ENCODE data around the gene CCR6. TPM values are rescaled to one million over a fixed set of nuclear protein-coding genes. Genes with fewer than 3 reads are reported as not detected.

The CCR6 gene
- total and polyA plus RNA-seq, 2 of the 13 experiments (the other 11 are each of a cell fraction or from before 2014, with no cell fraction given) = 4.5 to 8.7 TPM

- TF ChIP-seq NR2F1 (CRISPR knock-in tag; IDR thresholded peaks at IDR 0.05) (no peak), GTF3A (CRISPR knock-in tag; conservative IDR thresholded peaks at IDR 0.05) (no peak), BHLHE40 (IDR thresholded peaks at IDR 0.05; ENCODE audit: low read length) (no peak), AGO1 (IDR thresholded peaks at IDR 0.05; ENCODE audit: low read depth, low read length, poor library complexity, severe bottlenecking) (no peak), THRA (CRISPR knock-in tag; IDR thresholded peaks at IDR 0.05; ENCODE audit: borderline replicate concordance) (peak; percentile 65), ZNF562 (CRISPR knock-in tag; IDR thresholded peaks at IDR 0.05; ENCODE audit: borderline replicate concordance) (no peak), HHEX (CRISPR knock-in tag; IDR thresholded peaks at IDR 0.05) (peak; percentile 67), KDM5A (IDR thresholded peaks at IDR 0.05; ENCODE audit: borderline replicate concordance, low read length) (peak; percentile 31; the same call in 1 of the 2 replicates), DNMT1 (CRISPR knock-in tag; IDR thresholded peaks at IDR 0.05) (no peak), CHD2 (IDR thresholded peaks at IDR 0.05; ENCODE audit: low read depth, low read length) (no peak), SIN3B (IDR thresholded peaks at IDR 0.05; ENCODE audit: low read length) (peak; percentile 29; the same call in 1 of the 2 replicates), GABPB1 (CRISPR knock-in tag; IDR thresholded peaks at IDR 0.05) (no peak), CHD4 (IDR thresholded peaks at IDR 0.05; ENCODE audit: borderline replicate concordance, low read length) (no peak), ZNF670 (CRISPR knock-in tag; IDR thresholded peaks at IDR 0.05; ENCODE audit: borderline replicate concordance) (peak; percentile 77; the same call in 1 of the 2 replicates), BCL6 (CRISPR knock-in tag; IDR thresholded peaks at IDR 0.05) (peak; percentile 80), ZNF768 (CRISPR knock-in tag; IDR thresholded peaks at IDR 0.05) (no peak), PHB2 (IDR thresholded peaks at IDR 0.05; ENCODE audit: partially characterized antibody) (no peak), HOXD1 (CRISPR knock-in tag; IDR thresholded peaks at IDR 0.05) (no peak), ATF7-NPFF (CRISPR knock-in tag; IDR thresholded peaks at IDR 0.05; ENCODE audit: low read depth) (0 out of 2 replicates have a peak, but pooled peaks have one; percentile 32), ZNF382 (CRISPR knock-in tag; IDR thresholded peaks at IDR 0.05; ENCODE audit: borderline replicate concordance) (no peak), ZFP1 (CRISPR knock-in tag; IDR thresholded peaks at IDR 0.05) (peak; percentile 54; the same call in 1 of the 2 replicates), BRF2 (CRISPR knock-in tag; IDR thresholded peaks at IDR 0.05) (peak; percentile 36; the same call in 1 of the 2 replicates), RARG (CRISPR knock-in tag; IDR thresholded peaks at IDR 0.05; ENCODE audit: low read depth) (no peak), GLI4 (CRISPR knock-in tag; IDR thresholded peaks at IDR 0.05; ENCODE audit: borderline replicate concordance) (no peak)
- TF ChIP-seq, protein P1, sequence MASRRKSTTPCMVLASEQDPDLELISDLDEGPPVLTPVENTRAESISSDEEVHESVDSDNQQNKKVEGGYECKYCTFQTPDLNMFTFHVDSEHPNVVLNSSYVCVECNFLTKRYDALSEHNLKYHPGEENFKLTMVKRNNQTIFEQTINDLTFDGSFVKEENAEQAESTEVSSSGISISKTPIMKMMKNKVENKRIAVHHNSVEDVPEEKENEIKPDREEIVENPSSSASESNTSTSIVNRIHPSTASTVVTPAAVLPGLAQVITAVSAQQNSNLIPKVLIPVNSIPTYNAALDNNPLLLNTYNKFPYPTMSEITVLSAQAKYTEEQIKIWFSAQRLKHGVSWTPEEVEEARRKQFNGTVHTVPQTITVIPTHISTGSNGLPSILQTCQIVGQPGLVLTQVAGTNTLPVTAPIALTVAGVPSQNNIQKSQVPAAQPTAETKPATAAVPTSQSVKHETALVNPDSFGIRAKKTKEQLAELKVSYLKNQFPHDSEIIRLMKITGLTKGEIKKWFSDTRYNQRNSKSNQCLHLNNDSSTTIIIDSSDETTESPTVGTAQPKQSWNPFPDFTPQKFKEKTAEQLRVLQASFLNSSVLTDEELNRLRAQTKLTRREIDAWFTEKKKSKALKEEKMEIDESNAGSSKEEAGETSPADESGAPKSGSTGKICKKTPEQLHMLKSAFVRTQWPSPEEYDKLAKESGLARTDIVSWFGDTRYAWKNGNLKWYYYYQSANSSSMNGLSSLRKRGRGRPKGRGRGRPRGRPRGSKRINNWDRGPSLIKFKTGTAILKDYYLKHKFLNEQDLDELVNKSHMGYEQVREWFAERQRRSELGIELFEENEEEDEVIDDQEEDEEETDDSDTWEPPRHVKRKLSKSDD (CRISPR knock-in tag; IDR thresholded peaks at IDR 0.05; ENCODE audit: low read depth) = no peak
- TF ChIP-seq, protein P2, sequence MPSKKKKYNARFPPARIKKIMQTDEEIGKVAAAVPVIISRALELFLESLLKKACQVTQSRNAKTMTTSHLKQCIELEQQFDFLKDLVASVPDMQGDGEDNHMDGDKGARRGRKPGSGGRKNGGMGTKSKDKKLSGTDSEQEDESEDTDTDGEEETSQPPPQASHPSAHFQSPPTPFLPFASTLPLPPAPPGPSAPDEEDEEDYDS (CRISPR knock-in tag; IDR thresholded peaks at IDR 0.05) = peak; percentile 76
These were observed at the start of gene CCR6 (continued) for GRCh38 chr6:167122827-167123657.

Measured in HepG2 (cell line).